ENCODE results near the gene IPO9. TPM values are rescaled to one million over a fixed set of nuclear protein-coding genes. Genes with fewer than 3 reads are reported as not detected.

Gene IPO9
- total and polyA plus RNA-seq, 2 of the 4 experiments (the other 2 are of a cell fraction), result 14.0 to 23.4 TPM

GRCh38 chr1:201904579-201904978 lies 75.6 kb downstream of the IPO9 start:
- H3K36me3 ChIP-seq (ENCODE audit: control insufficient read depth, insufficient read depth, low read length), result peaks cover 19% of the 10 kb centered on the region
- peak overlapping the region; percentile 99 for H3K56ac ChIP-seq (ENCODE audit: extremely low read depth, insufficient read depth, low read length)
- H3K4me1 ChIP-seq (ENCODE audit: control insufficient read depth, insufficient read depth, low read length), result peaks cover 31% of the 10 kb centered on the region
- H4K8ac ChIP-seq (ENCODE audit: low read depth in 2 of 2, low read length in 2 of 2), result peak overlapping the region; percentile 99 to 100
- WGBS, 2 experiments (ENCODE audit: extremely low coverage in 2 of 2, insufficient read length in 1 of 2), result no CpG with 5 or more reads among the region's 6 CpGs
- H2AK5ac ChIP-seq (ENCODE audit: low read depth, low read length), result peak overlapping the region; percentile 100
- no TSS peak for BruUV-seq (replicated peaks)
- DNase-seq (peak; percentile 94), ATAC-seq (ENCODE audit: low read depth) (peak; percentile 92)
- no peaks in the 10 kb centered on the region for H3K9me3 ChIP-seq (ENCODE audit: control insufficient read depth, insufficient read depth, low read length)
- no peak overlapping the region for H3K4me3 ChIP-seq (ENCODE audit: insufficient read depth, low read depth, low read length)
- peak overlapping the region; percentile 99 for H4K5ac ChIP-seq (ENCODE audit: low read depth, low read length)
- H3K14ac ChIP-seq (replicated peaks; ENCODE audit: low read depth, low read length), result peak overlapping the region; percentile 100
- TF ChIP-seq CEBPB (IDR thresholded peaks at IDR 0.05; ENCODE audit: low read depth, low read length) (no peak), MAZ (IDR thresholded peaks at IDR 0.05; ENCODE audit: borderline replicate concordance, low read depth, low read length) (no peak), MAFK (IDR thresholded peaks at IDR 0.05; ENCODE audit: low read depth, low read length) (0 out of 2 replicates have a peak, but pooled peaks have one; percentile 6), POLR2A (IDR thresholded peaks at IDR 0.05; ENCODE audit: low read depth, low read length) (peak; percentile 62; the same call in 1 of the 2 replicates)
- peak overlapping the region; percentile 98 for H3K18ac ChIP-seq (ENCODE audit: low read depth, low read length)
- POLR2A ChIA-PET (ENCODE audit: unreplicated experiment), result interaction anchor here (0.9 to 3.6 kb wide), 3 partner anchors 12 to 45 kb away, joined by 5 to 24 read pairs (median 8); partner anchors contain the start of gene LMOD1
- peak overlapping the region; percentile 100 for H2BK5ac ChIP-seq (ENCODE audit: low read depth, low read length, poor library complexity, severe bottlenecking)
- dilution Hi-C loops (cut with HindIII; ENCODE audit: low sequenced_read_pairs, unreplicated experiment) (no loop called here), in situ Hi-C loops (cut with MboI; ENCODE audit: low sequenced_read_pairs) (no loop called here), intact Hi-C loops (cut with micrococcal nuclease) (no loop called here)
- H2BK120ac ChIP-seq (ENCODE audit: low read depth, low read length), result peak overlapping the region; percentile 100
- H3K27me3 ChIP-seq (ENCODE audit: control insufficient read depth, insufficient read depth, low read length), result no peaks in the 10 kb centered on the region
- peaks cover 13 to 73% of the 10 kb centered on the region in 2 experiments for H3K79me1 ChIP-seq (ENCODE audit: low read depth in 1 of 2, low read length in 2 of 2)
- H2BK15ac ChIP-seq (ENCODE audit: low read depth, low read length), result peak overlapping the region; percentile 100
- H2BK20ac ChIP-seq (ENCODE audit: low read depth, low read length), result peak overlapping the region; percentile 100
- peak overlapping the region; percentile 79 for H2AFZ ChIP-seq (replicated peaks; ENCODE audit: low read length, poor library complexity)
- peak overlapping the region; percentile 100 for H2AK9ac ChIP-seq (replicated peaks; ENCODE audit: low read depth, low read length, poor library complexity)
- no peaks in the 10 kb centered on the region for H4K20me1 ChIP-seq (ENCODE audit: insufficient read depth, low read length)
- peak overlapping the region; percentile 32 for H3K4me2 ChIP-seq (ENCODE audit: low read depth, low read length)
- peak overlapping the region; percentile 100 for H3K4ac ChIP-seq (ENCODE audit: low read depth, low read length)
- peaks cover 44% of the 10 kb centered on the region for H3K9me1 ChIP-seq (ENCODE audit: insufficient read depth, low read length)
- peak overlapping the region; percentile 100 for H3K23ac ChIP-seq (ENCODE audit: low read depth, low read length)
- H3K27ac ChIP-seq (ENCODE audit: insufficient read depth, low read length), result peak overlapping the region; percentile 97
- CTCF ChIA-PET, result interaction anchor here (1.1 kb wide), 1 partner anchor 40 kb away, joined by 4 read pairs; no protein-coding TSS in a partner anchor
- H4K91ac ChIP-seq (ENCODE audit: insufficient read depth, low read depth, low read length), result peak overlapping the region; percentile 100
- H3K9ac ChIP-seq (ENCODE audit: low read depth, low read length), result peak overlapping the region; percentile 89
